ENCODE measurements around the gene ARRDC2.

ARRDC2 gene

DNA sequence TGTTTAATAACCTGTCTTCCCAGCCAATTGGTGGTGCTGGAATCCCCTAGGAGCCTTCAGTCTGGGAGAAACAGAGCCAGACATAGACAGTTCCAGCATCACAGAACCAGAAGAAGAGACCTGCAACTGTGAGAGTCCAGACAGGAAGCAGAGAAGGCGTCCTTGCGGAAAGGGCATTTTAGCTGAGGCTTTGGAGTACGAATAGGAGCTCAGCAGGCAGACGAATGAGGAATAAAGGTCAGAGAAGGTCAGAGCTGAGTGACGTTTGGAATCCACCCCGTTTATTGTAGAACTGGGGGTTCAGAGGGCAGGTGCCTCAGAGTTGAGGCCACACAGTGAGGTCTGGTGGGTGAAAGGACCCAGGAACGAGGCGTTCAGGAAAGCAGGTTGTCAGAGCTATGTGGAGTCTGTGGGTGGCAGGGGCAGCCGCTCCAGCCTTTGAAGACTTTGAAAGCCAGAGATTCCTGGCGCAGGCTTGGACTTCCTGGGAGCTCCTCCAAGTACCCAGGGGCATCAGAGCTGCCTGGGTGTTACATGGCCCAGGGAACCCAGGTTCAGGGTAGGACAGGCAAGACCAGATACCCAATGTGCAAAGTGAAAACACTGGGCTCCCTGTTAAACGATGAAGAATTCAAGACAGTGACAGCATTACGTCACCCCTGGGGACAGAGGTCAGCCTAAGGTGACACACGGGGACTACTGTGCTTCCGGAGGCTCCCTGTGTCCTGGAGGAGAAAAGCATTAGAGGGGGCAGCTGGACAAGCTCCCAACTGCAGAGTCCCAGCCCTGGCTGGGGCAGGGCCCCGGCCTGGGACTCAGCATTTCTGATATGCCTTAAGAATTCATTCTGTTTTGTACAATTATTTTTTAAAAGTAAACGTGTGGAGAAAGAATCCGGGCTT lies 5.5 kb downstream of the ARRDC2 start:
- Histone ChIP-seq H3K9me3 (ENCODE audit: control insufficient read depth, low read length) (no peaks in the 10 kb centered on the region), H3K27me3 (ENCODE audit: control insufficient read depth, insufficient read depth, low read length) (no peaks in the 10 kb centered on the region), H2AFZ (no peak overlapping the region), H3K4me3 (ENCODE audit: low read depth, low read length) (no peak overlapping the region), H3K4me1 (peaks cover 59% of the 10 kb centered on the region), H3K79me2 (peaks cover 37% of the 10 kb centered on the region), H3K9ac (peak overlapping the region; percentile 55), H3K4me2 (ENCODE audit: low read length) (peak overlapping the region; percentile 42), H3K36me3 (ENCODE audit: control insufficient read depth, insufficient read depth, low read length) (no peaks in the 10 kb centered on the region), H3K27ac (peak overlapping the region; percentile 99)
- TF ChIP-seq, protein P1, sequence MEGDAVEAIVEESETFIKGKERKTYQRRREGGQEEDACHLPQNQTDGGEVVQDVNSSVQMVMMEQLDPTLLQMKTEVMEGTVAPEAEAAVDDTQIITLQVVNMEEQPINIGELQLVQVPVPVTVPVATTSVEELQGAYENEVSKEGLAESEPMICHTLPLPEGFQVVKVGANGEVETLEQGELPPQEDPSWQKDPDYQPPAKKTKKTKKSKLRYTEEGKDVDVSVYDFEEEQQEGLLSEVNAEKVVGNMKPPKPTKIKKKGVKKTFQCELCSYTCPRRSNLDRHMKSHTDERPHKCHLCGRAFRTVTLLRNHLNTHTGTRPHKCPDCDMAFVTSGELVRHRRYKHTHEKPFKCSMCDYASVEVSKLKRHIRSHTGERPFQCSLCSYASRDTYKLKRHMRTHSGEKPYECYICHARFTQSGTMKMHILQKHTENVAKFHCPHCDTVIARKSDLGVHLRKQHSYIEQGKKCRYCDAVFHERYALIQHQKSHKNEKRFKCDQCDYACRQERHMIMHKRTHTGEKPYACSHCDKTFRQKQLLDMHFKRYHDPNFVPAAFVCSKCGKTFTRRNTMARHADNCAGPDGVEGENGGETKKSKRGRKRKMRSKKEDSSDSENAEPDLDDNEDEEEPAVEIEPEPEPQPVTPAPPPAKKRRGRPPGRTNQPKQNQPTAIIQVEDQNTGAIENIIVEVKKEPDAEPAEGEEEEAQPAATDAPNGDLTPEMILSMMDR (IDR thresholded peaks at IDR 0.05), result peak; percentile 5

DNA sequence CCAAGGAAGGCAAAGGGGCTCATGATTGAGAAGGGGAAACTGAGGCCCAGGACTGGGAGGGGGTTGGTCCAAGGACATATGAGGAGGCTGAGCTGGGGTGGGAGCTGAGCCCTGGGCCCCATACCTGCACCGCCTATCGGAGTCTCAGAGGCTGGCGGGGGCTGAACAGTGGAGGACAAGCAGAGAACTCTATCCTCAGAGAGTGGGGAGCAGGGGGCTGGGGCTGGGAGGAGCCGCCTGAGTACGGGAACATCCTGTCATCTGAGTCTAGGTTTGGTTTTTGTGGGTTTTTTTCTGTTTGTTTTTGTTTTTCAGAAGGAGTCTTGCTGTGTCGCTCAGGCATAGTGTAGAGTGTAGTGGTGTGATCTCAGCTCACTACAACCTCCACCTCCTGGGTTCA lies 6.2 kb downstream of the ARRDC2 start:
- Histone ChIP-seq H3K4me2 (ENCODE audit: low read length) (peak overlapping the region; percentile 42), H3K79me2 (peaks cover 30% of the 10 kb centered on the region), H3K27me3 (ENCODE audit: control insufficient read depth, insufficient read depth, low read length) (no peaks in the 10 kb centered on the region), H3K4me3 (ENCODE audit: low read depth, low read length) (no peak overlapping the region), H3K4me1 (peaks cover 66% of the 10 kb centered on the region), H3K9me3 (ENCODE audit: control insufficient read depth, low read length) (no peaks in the 10 kb centered on the region), H3K27ac (peak overlapping the region; percentile 99), H2AFZ (no peak overlapping the region), H3K36me3 (ENCODE audit: control insufficient read depth, insufficient read depth, low read length) (no peaks in the 10 kb centered on the region), H3K9ac (peak overlapping the region; percentile 55)
- TF ChIP-seq, protein P1 (IDR thresholded peaks at IDR 0.05), result no peak

- H3K27me3 ChIP-seq (ENCODE audit: control insufficient read depth, insufficient read depth, low read length), result no peaks in the 10 kb centered on the region
These were observed 8.4 kb downstream of the ARRDC2 start for GRCh38 chr19:18016209-18016910.

DNA sequence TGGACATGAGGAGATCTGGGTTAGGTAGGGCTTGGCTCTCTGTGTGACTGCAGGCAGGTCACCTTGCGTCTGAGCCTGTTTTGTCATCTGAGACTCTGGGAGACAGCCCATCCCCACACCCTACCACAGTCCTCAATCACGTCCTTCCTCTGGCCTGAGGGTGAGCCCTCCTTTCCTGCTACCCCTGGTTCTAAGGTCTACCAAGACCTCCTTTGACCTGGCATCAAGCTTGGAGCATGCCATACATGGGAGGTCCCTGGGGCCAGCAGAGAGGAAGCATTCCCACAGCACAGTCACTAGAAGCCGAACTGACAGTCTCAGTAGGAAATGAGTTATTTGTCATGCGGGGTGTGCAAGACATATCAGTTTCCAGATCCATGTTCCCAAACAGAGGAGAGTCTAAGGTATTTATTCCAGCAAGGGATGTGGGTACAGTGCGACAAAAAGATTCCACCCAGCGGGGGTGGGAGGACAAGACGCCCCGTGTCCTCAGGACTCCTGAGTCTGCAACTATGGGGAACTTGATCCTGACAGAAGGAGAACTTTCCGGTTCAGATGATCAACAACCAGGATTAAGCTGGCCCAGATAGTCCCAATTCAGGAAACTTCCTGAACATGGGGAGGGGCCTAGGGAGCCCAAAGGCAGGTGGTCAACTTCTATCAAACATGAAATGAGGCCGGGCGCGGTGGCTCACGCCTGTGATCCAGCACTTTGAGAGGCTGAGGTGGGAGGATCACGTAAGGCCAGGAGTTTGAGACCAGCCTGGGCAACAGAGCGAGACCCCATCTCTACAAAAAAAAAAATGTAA lies 9.5 kb downstream of the ARRDC2 start:
- TF ChIP-seq, protein P1 (IDR thresholded peaks at IDR 0.05), result no peak
- Histone ChIP-seq H3K9me3 (ENCODE audit: control insufficient read depth, low read length) (no peaks in the 10 kb centered on the region), H3K27ac (peak overlapping the region; percentile 99), H3K36me3 (ENCODE audit: control insufficient read depth, insufficient read depth, low read length) (no peaks in the 10 kb centered on the region), H3K27me3 (ENCODE audit: control insufficient read depth, insufficient read depth, low read length) (no peaks in the 10 kb centered on the region), H3K79me2 (peaks cover 5% of the 10 kb centered on the region), H3K4me3 (ENCODE audit: low read depth, low read length) (peak overlapping the region; percentile 17), H3K4me2 (ENCODE audit: low read length) (peak overlapping the region; percentile 52), H2AFZ (peak overlapping the region; percentile 36), H3K9ac (peak overlapping the region; percentile 74), H3K4me1 (peaks cover 76% of the 10 kb centered on the region)

More at GRCh38 chr19:18016209-18016910, 8.4 kb downstream of the ARRDC2 start:
- no peaks in the 10 kb centered on the region for H3K9me3 ChIP-seq (ENCODE audit: control insufficient read depth, low read length)
- H2AFZ ChIP-seq, result peak overlapping the region; percentile 25
- no peaks in the 10 kb centered on the region for H3K36me3 ChIP-seq (ENCODE audit: control insufficient read depth, insufficient read depth, low read length)
- peaks cover 71% of the 10 kb centered on the region for H3K4me1 ChIP-seq
- peak overlapping the region; percentile 52 for H3K4me2 ChIP-seq (ENCODE audit: low read length)
- H3K4me3 ChIP-seq (ENCODE audit: low read depth, low read length), result peak overlapping the region; percentile 17
- H3K9ac ChIP-seq, result peak overlapping the region; percentile 74
- peaks cover 9% of the 10 kb centered on the region for H3K79me2 ChIP-seq
- TF ChIP-seq, protein P1 (IDR thresholded peaks at IDR 0.05), result no peak
- H3K27ac ChIP-seq, result peak overlapping the region; percentile 99
